ENCODE results near the gene TLR1.
A peak's percentile ranks its signal among the peaks of the same experiment; 100 is the strongest.

TLR1 gene

DNA sequence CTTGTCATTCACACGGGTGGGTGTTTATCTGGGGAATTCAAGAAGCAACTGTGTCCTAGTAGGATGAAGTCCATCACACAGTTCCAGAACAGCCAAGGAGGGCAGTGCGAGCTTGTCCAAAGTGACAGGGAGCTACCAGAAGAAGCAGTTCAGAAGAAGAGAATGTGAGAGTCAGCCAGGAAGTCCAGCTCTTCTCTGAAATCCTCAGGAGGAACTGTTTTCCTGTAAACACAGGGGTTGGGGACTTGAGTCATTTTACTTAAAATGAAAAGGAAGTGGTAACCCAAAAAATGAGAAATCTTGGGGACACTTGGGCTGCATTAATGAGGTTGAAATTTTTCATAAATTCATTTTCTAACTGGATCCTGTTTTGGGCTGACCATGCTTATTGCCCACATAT lies 13.6 kb downstream of the TLR1 start:
- TF ChIP-seq, protein P1, sequence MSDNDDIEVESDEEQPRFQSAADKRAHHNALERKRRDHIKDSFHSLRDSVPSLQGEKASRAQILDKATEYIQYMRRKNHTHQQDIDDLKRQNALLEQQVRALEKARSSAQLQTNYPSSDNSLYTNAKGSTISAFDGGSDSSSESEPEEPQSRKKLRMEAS (IDR thresholded peaks at IDR 0.05; ENCODE audit: low read depth, low read length), result no peak
- TF ChIP-seq, protein P2, sequence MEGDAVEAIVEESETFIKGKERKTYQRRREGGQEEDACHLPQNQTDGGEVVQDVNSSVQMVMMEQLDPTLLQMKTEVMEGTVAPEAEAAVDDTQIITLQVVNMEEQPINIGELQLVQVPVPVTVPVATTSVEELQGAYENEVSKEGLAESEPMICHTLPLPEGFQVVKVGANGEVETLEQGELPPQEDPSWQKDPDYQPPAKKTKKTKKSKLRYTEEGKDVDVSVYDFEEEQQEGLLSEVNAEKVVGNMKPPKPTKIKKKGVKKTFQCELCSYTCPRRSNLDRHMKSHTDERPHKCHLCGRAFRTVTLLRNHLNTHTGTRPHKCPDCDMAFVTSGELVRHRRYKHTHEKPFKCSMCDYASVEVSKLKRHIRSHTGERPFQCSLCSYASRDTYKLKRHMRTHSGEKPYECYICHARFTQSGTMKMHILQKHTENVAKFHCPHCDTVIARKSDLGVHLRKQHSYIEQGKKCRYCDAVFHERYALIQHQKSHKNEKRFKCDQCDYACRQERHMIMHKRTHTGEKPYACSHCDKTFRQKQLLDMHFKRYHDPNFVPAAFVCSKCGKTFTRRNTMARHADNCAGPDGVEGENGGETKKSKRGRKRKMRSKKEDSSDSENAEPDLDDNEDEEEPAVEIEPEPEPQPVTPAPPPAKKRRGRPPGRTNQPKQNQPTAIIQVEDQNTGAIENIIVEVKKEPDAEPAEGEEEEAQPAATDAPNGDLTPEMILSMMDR (IDR thresholded peaks at IDR 0.05; ENCODE audit: low read depth, low read length), result no peak
- TF ChIP-seq POLR2A (IDR thresholded peaks at IDR 0.05; ENCODE audit: extremely low read depth, insufficient read length) (no peak), MYC (IDR thresholded peaks at IDR 0.05; ENCODE audit: low read depth, low read length) (peak; percentile 29; the same call in 1 of the 2 replicates)
- peak; percentile 74 for DNase-seq (ENCODE audit: low read depth)
- no peak overlapping the region for H3K4me3 ChIP-seq (ENCODE audit: low read depth, low read length)

DNA sequence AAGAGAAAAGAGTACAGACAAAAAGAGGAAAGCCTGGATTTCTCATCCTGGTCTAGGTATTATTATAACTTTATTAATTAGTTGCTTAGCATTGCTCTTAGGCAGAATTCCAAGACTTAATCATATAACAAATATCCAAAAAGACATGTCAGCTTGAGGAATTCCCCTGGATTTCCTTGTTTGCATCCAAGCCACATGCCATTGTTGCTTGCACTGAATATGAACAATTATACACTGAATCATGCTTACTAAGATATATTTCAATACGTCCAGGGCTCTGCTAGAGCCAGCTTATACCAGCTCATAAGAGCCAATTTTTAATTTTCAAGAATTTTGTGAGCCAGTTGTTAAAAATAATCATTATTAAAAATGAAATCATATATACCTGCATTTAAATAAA lies 16.3 kb downstream of the TLR1 start:
- no peak overlapping the region for H3K4me3 ChIP-seq (ENCODE audit: low read depth, low read length)
- DNase-seq (ENCODE audit: low read depth), result no peak
- TF ChIP-seq POLR2A (IDR thresholded peaks at IDR 0.05; ENCODE audit: extremely low read depth, insufficient read length) (no peak), MYC (IDR thresholded peaks at IDR 0.05; ENCODE audit: low read depth, low read length) (no peak)
- TF ChIP-seq, protein P1 (IDR thresholded peaks at IDR 0.05; ENCODE audit: low read depth, low read length), result no peak
- TF ChIP-seq, protein P2 (IDR thresholded peaks at IDR 0.05; ENCODE audit: low read depth, low read length), result no peak

DNA sequence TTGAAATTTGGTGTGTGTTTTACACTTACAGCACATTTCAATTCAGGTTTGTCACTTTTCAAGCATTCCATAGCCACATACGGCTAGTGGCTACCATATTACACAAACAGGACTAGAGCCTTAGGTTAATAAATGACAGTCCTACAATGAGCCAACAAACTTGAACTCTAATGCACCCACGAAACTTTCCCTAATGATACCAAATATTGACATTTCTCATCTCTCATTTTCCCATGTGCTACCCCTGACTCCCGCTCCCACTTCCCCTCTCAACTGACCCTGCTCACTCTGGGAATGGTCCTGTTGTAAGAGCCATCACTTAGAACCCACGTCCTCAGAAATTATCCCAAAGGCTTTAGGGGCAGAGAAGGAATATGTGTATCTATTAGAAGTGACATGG lies 16.9 kb downstream of the TLR1 start:
- H3K4me3 ChIP-seq (ENCODE audit: low read depth, low read length), result no peak overlapping the region
- TF ChIP-seq POLR2A (IDR thresholded peaks at IDR 0.05; ENCODE audit: extremely low read depth, insufficient read length), result no peak
- TF ChIP-seq, protein P2 (IDR thresholded peaks at IDR 0.05; ENCODE audit: low read depth, low read length), result no peak
- no peak for TF ChIP-seq MYC (IDR thresholded peaks at IDR 0.05; ENCODE audit: low read depth, low read length)
- TF ChIP-seq, protein P1 (IDR thresholded peaks at IDR 0.05; ENCODE audit: low read depth, low read length), result no peak
- no peak for DNase-seq (ENCODE audit: low read depth)

DNA sequence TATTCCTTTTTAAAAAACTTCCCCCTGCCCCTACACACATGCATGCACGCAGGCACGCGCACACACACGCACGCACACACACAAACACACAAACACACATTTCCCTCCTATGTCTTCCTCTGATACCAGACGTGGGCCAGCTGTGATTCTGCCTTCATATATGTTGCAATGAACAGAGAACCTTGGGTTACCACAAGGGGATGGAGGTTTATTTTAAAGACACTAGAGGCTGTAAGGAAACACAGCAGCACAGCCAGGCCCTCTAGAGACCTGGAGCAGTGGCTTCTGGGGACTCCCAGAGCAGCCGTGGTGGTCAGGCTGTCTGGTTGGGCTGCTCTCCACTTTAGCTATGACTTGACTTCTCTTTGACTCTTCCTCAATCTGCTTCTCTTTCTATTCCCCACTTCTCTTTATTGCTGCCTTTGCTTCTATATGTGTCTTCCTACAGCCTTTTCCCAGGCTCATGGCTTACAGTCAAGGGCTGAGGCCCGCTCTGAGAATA lies 18.6 kb downstream of the TLR1 start:
- peak; percentile 81 for DNase-seq (ENCODE audit: low read depth)
- TF ChIP-seq MYC (IDR thresholded peaks at IDR 0.05; ENCODE audit: low read depth, low read length) (no peak), POLR2A (IDR thresholded peaks at IDR 0.05; ENCODE audit: extremely low read depth, insufficient read length) (no peak)
- TF ChIP-seq, protein P2 (IDR thresholded peaks at IDR 0.05; ENCODE audit: low read depth, low read length), result no peak
- TF ChIP-seq, protein P1 (IDR thresholded peaks at IDR 0.05; ENCODE audit: low read depth, low read length), result no peak
- H3K4me3 ChIP-seq (ENCODE audit: low read depth, low read length), result no peak overlapping the region

DNA sequence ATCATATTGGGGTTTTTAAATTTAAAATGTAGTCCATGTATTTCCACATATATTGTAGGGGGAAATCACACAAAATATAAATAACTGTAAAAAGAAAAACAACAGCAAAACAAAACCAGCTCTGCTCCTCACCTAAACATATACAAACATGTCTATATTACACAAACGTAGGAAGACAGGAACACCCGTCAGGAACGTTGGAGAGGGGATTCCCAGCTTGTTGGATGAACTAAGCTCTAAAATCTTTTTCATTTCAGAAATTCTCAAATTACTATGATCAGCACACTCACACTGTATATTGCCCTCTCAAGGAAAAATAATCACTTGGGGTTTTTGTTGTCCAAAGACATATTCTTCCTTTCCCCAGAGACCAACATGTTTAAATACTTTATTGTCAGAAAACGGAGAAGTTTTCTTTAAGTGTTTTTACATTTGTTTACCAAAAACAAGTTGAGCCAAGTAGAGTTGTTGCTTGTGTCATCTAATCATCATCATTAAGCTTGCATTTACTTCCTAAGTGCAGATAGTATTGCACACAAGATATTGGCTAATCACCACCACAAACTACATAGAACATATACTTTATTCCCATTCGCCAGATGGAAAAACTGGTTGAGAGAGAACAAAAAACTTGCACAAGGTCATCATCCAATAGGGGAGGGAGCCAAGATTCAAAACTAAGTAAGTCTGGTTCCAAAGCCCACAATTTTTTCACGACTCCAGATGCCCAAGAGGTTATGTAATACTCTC lies 19.4 kb downstream of the TLR1 start:
- TF ChIP-seq POLR2A (IDR thresholded peaks at IDR 0.05; ENCODE audit: extremely low read depth, insufficient read length) (no peak), MYC (IDR thresholded peaks at IDR 0.05; ENCODE audit: low read depth, low read length) (no peak)
- TF ChIP-seq, protein P2 (IDR thresholded peaks at IDR 0.05; ENCODE audit: low read depth, low read length), result no peak
- TF ChIP-seq, protein P1 (IDR thresholded peaks at IDR 0.05; ENCODE audit: low read depth, low read length), result no peak
- peak; percentile 47 for DNase-seq (ENCODE audit: low read depth)
- H3K4me3 ChIP-seq (ENCODE audit: low read depth, low read length), result no peak overlapping the region

Data from NB4 (cell line).